Lung microvascular endothelial cell (primary cell): ENCODE data around the gene ASB11. TPM values are rescaled to one million over a fixed set of nuclear protein-coding genes. Genes with fewer than 3 reads are reported as not detected.
"Not testable (repeated sequence)": the region's sequence is repeated elsewhere in the genome, so short reads cannot be mapped to it uniquely, and the experiment has no call there.

ENCODE experiments used
- DNase-seq, 2 donors: peaks; one replicate each; pipeline versions ENCODE4 v3.0.0 to v3.0.0-alpha.2; 2010; ENCODE audit warnings: low read depth in 2 of 2
- total RNA-seq: library from RNA; depleted of rRNA; stranded (reverse); fragments of >200 nt; gene quantifications from 2 replicates; pipeline ENCODE4 v1.2.1, GENCODE V29; 2014

Gene ASB11
- total RNA-seq, 1 donor from 2014 or later: not detected

GRCh38 chrX:15310117-15310516 lies 5.3 kb downstream of the ASB11 start:
- peak; percentile 46 to 83 for DNase-seq

GRCh38 chrX:15305899-15306298 lies 9.5 kb downstream of the ASB11 start:
- DNase-seq: not testable (repeated sequence)

GRCh38 chrX:15301924-15302323 lies 13.5 kb downstream of the ASB11 start:
- DNase-seq: no peak

GRCh38 chrX:15299941-15300851 lies 15.2 kb downstream of the ASB11 start:
- DNase-seq: peak; percentile 42 to 59

GRCh38 chrX:15298780-15299179 lies 16.7 kb downstream of the ASB11 start:
- peak in 1 of 2 donors; percentile 36 for DNase-seq

GRCh38 chrX:15298201-15298600 lies 17.2 kb downstream of the ASB11 start:
- peak; percentile 82 to 83 for DNase-seq

- DNase-seq: no peak
These were observed 22.0 kb downstream of the ASB11 start for GRCh38 chrX:15293451-15293850.

GRCh38 chrX:15292861-15293260 lies 22.6 kb downstream of the ASB11 start:
- DNase-seq: no peak

- no peak for DNase-seq
These were observed 37.8 kb downstream of the ASB11 start for GRCh38 chrX:15277604-15278003.

- no peak for DNase-seq
These were observed 40.5 kb downstream of the ASB11 start for GRCh38 chrX:15274946-15275345.

- not testable (repeated sequence) for DNase-seq
These were observed 42.2 kb downstream of the ASB11 start for GRCh38 chrX:15273275-15273674.

- no peak for DNase-seq
These were observed 43.7 kb downstream of the ASB11 start for GRCh38 chrX:15271757-15272156.

GRCh38 chrX:15269618-15270521 lies 45.6 kb downstream of the ASB11 start, which contains the start of gene ASB9:
Gene ASB9, minus strand, starts transcription at chrX:15270083. Its CDS starts 209 bp downstream, at chrX:15269874.
- DNase-seq: peak; percentile 33 to 81

GRCh38 chrX:15269120-15269519 lies 46.3 kb downstream of the ASB11 start:
- no peak for DNase-seq

GRCh38 chrX:15254852-15255251 lies 60.6 kb downstream of the ASB11 start:
- no peak for DNase-seq

GRCh38 chrX:15245896-15246295 lies 69.5 kb downstream of the ASB11 start:
- no peak for DNase-seq

- no peak for DNase-seq
These were observed 71.0 kb downstream of the ASB11 start for GRCh38 chrX:15244421-15244820.

- peak; percentile 65 to 86 for DNase-seq
These were observed 72.4 kb downstream of the ASB11 start for GRCh38 chrX:15242899-15243555.

GRCh38 chrX:15241301-15241700 lies 74.1 kb downstream of the ASB11 start:
- DNase-seq: peak in 1 of 2 donors; percentile 31

GRCh38 chrX:15240414-15240813 lies 75.0 kb downstream of the ASB11 start:
- DNase-seq: no peak

GRCh38 chrX:15236146-15236545 lies 79.3 kb downstream of the ASB11 start:
- no peak for DNase-seq
